ENCODE measurements around the gene MYH10.

MYH10 gene

DNA sequence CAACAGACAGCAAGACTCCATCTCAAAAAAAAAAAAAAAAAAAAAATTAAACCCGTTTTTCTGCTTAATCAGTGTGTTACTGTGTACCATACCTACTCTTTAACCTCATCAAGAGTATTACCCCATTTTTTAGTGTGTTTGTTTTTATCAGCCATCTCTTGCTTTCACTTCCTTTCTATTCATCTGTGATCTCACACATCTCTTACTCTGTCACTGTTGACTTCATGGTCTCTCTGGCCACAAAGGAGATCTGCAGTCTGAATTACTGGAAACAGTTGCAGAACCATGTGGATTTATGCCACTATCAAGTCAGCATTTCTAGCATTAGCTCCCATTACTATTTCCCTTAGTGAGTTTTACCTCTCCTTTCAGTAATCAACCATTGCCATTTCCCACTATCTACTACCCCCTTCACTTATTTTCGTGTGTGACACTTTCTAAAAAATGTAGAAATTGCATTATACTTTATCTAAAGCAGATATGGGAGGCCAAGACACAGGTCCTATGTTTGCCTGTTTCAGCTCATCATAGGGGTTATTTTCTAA lies 174.8 kb downstream of the MYH10 start:
- no peak for TF ChIP-seq CTCF (IDR thresholded peaks at IDR 0.05; ENCODE audit: insufficient read depth, low read length, missing control alignments)
- POLR2A ChIA-PET = no interaction called here
- no peak overlapping the region for H3K4me3 ChIP-seq (ENCODE audit: low read depth, low read length)
- DNase-seq (ENCODE audit: low read depth, low spot score) = no peak
- CTCF ChIA-PET = no interaction called here

- POLR2A ChIA-PET = no interaction called here
- no peak overlapping the region for H3K4me3 ChIP-seq (ENCODE audit: low read depth, low read length)
- no peak for DNase-seq (ENCODE audit: low read depth, low spot score)
- CTCF ChIA-PET = interaction anchor here (0.8 to 2.0 kb wide), 2 partner anchors 10 to 35 kb away, joined by 3 to 5 read pairs; no protein-coding TSS in a partner anchor
- TF ChIP-seq CTCF (IDR thresholded peaks at IDR 0.05; ENCODE audit: insufficient read depth, low read length, missing control alignments) = no peak
Observed at GRCh38 chr17:8453326-8453725, 177.2 kb downstream of the MYH10 start.

GRCh38 chr17:8451933-8452614 lies 178.5 kb downstream of the MYH10 start:
- no peak overlapping the region for H3K4me3 ChIP-seq (ENCODE audit: low read depth, low read length)
- CTCF ChIA-PET = interaction anchor here (2.0 kb wide), 1 partner anchor 12 kb away, joined by 5 read pairs; no protein-coding TSS in a partner anchor

DNA sequence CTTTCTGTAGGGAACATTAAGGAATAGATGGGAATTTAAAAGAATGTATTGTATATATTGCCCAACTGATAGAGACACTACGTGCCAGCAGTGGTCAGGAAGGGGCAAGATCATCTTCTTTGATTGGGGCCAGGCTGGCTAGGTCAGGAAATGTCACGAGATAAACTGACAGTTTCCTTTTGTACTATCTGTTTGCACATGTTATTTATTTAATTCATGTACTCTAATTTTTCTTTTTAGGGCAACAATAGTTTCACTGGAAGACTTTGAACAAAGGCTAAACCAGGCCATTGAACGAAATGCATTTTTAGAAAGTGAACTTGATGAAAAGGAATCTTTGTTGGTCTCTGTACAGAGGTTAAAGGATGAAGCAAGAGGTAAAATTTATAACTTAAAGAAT lies 182.2 kb downstream of the MYH10 start:
- POLR2A ChIA-PET = interaction anchor here (2.3 kb wide), 1 partner anchor 13 kb away, joined by 5 read pairs; the partner anchor contains the start of gene NDEL1
- no peak for DNase-seq (ENCODE audit: low read depth, low spot score)
- no peak for TF ChIP-seq CTCF (IDR thresholded peaks at IDR 0.05; ENCODE audit: insufficient read depth, low read length, missing control alignments)
- no peak overlapping the region for H3K4me3 ChIP-seq (ENCODE audit: low read depth, low read length)
- CTCF ChIA-PET = interaction anchor here (0.8 to 1.6 kb wide), 2 partner anchors 15 to 38 kb away, joined by 3 read pairs; no protein-coding TSS in a partner anchor

More at GRCh38 chr17:8451933-8452614, 178.5 kb downstream of the MYH10 start:
- POLR2A ChIA-PET = no interaction called here
- no peak for DNase-seq (ENCODE audit: low read depth, low spot score)
- TF ChIP-seq CTCF (IDR thresholded peaks at IDR 0.05; ENCODE audit: insufficient read depth, low read length, missing control alignments) = no peak

GRCh38 chr17:8447799-8448198 lies 182.7 kb downstream of the MYH10 start:
- no peak for DNase-seq (ENCODE audit: low read depth, low spot score)
- H3K4me3 ChIP-seq (ENCODE audit: low read depth, low read length) = no peak overlapping the region
- TF ChIP-seq CTCF (IDR thresholded peaks at IDR 0.05; ENCODE audit: insufficient read depth, low read length, missing control alignments) = no peak
- ChIA-PET POLR2A (interaction anchor here (2.3 kb wide), 1 partner anchor 12 kb away, joined by 5 read pairs; the partner anchor contains the start of gene NDEL1), CTCF (interaction anchor here (0.8 to 1.8 kb wide), 3 partner anchors 9 to 38 kb away, joined by 3 to 5 read pairs (median 3); no protein-coding TSS in a partner anchor)

DNA sequence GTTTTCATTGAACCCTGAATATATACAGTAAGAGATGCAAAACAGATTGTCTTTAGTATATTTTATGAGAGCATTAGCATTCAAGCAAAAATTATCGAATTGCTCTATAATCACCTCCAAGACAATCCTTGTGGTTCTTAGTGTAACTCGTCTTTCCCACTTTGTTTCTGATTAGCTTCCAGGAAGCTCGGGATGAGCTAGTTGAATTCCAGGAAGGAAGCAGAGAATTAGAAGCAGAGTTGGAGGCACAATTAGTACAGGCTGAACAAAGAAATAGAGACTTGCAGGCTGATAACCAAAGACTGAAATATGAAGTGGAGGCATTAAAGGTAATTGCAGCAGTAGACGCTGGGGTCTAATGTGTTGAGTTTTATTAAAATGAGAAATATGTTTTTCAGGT lies 185.0 kb downstream of the MYH10 start:
- POLR2A ChIA-PET = interaction anchor here (1.2 kb wide), 1 partner anchor 10 kb away, joined by 5 read pairs; the partner anchor contains the start of gene NDEL1

More for the DNA sequence above, 185.0 kb downstream of the MYH10 start:
- no peak for TF ChIP-seq CTCF (IDR thresholded peaks at IDR 0.05; ENCODE audit: insufficient read depth, low read length, missing control alignments)
- no peak for DNase-seq (ENCODE audit: low read depth, low spot score)
- no peak overlapping the region for H3K4me3 ChIP-seq (ENCODE audit: low read depth, low read length)
- CTCF ChIA-PET = interaction anchor here (0.9 kb wide), 1 partner anchor 301 kb away, joined by 3 read pairs; no protein-coding TSS in a partner anchor
